AG09319 (cell line): Measurements from ENCODE around the gene BOLA3.

Experiments used
- DNase-seq: peaks from one replicate; pipeline ENCODE4 v3.0.0-alpha.2; 2010; ENCODE audit warnings: low read depth; ENCODE audit errors: extremely low read depth
- TF ChIP-seq, protein P1 (sequence below): IDR thresholded peaks from 2 replicates; pipeline ENCODE4 v1.5.1; 2011; ENCODE audit warnings: low read depth, mild to moderate bottlenecking, inconsistent platforms, low read length, moderate library complexity

The BOLA3 gene

DNA sequence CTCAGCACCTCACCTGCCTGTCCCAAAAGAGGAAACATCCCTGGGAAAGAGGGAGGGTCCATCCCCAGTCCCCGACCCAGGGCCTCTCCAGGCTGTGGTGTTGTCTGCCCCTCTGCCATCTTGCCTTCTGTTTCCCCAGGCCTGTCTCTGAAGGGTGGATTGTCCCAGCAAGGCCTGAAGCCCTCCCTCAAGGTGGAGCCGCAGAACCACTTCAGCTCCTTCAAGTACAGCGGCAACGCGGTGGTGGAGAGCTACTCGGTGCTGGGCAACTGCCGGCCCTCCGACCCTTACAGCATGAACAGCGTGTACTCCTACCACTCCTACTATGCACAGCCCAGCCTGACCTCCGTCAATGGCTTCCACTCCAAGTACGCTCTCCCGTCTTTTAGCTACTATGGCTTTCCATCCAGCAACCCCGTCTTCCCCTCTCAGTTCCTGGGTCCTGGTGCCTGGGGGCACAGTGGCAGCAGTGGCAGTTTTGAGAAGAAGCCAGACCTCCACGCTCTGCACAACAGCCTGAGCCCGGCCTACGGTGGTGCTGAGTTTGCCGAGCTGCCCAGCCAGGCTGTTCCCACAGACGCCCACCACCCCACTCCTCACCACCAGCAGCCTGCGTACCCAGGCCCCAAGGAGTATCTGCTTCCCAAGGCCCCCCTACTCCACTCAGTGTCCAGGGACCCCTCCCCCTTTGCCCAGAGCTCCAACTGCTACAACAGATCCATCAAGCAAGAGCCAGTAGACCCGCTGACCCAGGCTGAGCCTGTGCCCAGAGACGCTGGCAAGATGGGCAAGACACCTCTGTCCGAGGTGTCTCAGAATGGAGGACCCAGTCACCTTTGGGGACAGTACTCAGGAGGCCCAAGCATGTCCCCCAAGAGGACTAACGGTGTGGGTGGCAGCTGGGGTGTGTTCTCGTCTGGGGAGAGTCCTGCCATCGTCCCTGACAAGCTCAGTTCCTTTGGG lies 47.2 kb downstream of the BOLA3 start:
- TF ChIP-seq, protein P1, sequence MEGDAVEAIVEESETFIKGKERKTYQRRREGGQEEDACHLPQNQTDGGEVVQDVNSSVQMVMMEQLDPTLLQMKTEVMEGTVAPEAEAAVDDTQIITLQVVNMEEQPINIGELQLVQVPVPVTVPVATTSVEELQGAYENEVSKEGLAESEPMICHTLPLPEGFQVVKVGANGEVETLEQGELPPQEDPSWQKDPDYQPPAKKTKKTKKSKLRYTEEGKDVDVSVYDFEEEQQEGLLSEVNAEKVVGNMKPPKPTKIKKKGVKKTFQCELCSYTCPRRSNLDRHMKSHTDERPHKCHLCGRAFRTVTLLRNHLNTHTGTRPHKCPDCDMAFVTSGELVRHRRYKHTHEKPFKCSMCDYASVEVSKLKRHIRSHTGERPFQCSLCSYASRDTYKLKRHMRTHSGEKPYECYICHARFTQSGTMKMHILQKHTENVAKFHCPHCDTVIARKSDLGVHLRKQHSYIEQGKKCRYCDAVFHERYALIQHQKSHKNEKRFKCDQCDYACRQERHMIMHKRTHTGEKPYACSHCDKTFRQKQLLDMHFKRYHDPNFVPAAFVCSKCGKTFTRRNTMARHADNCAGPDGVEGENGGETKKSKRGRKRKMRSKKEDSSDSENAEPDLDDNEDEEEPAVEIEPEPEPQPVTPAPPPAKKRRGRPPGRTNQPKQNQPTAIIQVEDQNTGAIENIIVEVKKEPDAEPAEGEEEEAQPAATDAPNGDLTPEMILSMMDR: no peak
- DNase-seq: no peak

DNA sequence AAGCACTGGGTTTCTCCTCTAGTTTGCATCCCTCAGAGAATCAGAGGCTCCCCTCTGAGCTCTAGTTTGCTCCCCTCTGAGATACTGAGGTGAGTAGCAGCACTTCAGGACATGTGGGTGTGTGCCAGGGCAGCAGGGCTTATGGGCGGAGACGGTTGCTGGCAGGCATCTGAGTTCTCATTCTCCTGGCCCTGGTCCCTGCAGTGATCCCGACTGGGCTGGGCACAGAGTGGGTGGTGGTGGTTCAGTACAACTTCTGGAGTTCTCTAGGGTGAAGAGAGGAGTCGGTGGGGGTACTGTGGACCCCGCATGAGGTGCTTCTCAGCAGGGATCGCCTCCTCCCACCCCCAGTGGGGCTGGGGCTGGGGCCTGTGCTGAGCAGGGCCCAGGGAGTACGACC lies 47.9 kb downstream of the BOLA3 start:
- TF ChIP-seq, protein P1: no peak
- DNase-seq: no peak

DNA sequence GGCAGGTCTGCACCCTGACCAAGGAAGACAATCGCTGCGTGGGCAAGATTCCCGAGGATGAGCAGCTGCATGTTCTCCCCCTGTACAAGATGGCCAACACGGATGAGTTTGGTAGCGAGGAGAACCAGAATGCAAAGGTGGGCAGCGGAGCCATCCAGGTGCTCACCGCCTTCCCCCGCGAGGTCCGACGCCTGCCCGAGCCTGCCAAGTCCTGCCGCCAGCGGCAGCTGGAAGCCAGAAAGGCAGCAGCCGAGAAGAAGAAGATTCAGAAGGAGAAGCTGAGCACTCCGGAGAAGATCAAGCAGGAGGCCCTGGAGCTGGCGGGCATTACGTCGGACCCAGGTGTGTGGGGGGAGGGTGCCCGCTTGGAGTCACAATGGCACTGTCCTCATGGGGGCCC lies 48.4 kb downstream of the BOLA3 start:
- DNase-seq: no peak
- TF ChIP-seq, protein P1: no peak

DNA sequence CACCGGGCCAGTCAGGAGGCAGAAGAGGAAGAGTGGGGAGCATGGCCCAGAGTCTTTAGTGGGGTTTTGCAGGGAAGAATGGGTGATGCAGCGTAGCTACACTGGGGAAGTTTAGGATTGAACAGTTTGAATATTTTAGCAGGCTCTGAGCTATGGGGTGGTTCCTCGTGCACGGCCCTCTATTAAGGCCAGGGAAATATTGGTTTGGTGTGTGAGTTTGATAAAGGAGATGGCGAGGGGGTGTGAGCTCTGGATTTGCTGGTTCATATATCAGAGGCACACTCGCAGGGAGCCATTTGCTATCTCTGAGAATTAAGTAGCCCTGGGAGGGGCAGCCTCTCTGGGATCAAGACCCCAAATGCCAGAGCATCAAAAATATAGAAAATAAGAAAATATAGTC lies 50.1 kb downstream of the BOLA3 start:
- TF ChIP-seq, protein P1: no peak
- no peak for DNase-seq

DNA sequence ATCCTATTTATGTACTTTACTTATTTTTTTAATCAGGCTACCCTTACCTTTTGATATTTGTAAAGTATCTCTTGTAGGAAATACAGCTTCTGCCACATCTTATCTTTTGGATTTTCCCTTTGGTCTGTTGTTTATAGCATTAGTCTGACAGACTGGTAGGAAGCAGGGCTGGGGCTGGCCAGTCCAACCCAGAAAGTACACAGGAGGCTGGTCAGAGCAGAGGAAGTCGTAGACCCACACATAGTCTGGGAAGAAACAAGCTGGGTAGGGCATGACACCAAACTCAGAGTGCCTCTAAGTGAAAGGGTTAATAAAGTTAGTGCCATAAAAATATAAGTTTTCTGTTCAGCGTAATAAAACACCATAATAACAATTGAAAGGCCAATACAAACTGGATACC lies 51.7 kb downstream of the BOLA3 start:
- TF ChIP-seq, protein P1: no peak
- no peak for DNase-seq

DNA sequence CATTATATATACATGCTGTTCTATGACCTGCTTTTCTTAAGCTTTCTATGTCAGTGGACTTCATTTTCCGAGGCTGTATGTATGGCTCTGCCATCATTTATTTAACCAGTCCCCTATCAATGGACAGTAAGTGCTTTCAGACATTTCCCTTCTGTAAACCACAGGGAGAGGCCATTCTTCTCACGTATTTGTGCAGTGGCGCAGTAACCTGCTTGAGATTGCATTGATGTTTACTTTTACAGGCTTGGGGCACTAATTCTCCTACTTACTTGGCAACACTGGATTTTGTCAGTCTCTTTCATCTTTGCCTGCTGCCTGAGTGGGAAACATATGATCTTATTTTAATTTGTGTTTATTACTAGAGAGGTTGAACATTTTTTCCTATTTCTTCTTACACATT lies 52.1 kb downstream of the BOLA3 start:
- DNase-seq: no peak
- TF ChIP-seq, protein P1: no peak

DNA sequence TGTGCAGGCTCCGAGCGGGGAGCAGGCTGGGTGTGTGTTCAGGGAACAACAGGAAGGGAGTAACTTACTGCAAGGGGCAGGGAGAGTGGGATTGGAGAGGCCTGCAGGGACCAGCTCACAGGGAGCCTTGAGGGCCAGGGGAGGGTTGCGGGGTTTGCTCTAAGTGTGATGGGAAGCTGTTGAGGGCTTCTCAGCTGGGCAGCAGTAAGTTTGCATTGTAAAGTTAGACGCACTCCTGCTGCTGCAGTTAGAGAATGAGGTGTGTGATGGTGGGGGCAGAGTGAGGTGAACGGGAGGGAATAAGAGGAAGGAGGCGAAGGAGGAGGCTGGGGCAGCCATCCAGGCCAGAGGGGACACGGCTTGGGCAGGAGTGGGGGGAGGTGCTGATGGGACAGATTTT lies 53.4 kb downstream of the BOLA3 start:
- TF ChIP-seq, protein P1: no peak
- no peak for DNase-seq
